Left lung (tissue), 10 donors: ENCODE results near the gene EXOC3. TPM values are rescaled to one million over a fixed set of nuclear protein-coding genes. Genes with fewer than 3 reads are reported as not detected.
A peak's percentile ranks its signal among the peaks of the same experiment; 100 is the strongest.

Source experiments
- ATAC-seq: fragments of 200-7000 bp; cut with Tn5 transposase; one replicate; pipeline ENCODE4 v1.9.1; 2020; ENCODE audit warnings: moderate library complexity
- DNase-seq, 4 donors: peaks; one replicate each; pipeline ENCODE4 v3.0.0-alpha.2; 2013 to 2020
- H3K27ac ChIP-seq, 2 donors: fragments of 200-600 bp; sonication (generic) in 1 of 2; one replicate each; pipeline versions ENCODE4 v1.5.0 to v1.8.0; 2020 to 2021
- H3K27me3 ChIP-seq, 2 donors: fragments of 200-600 bp; sonication (generic) in 1 of 2; one replicate each; pipeline versions ENCODE4 v1.5.0 to v1.8.0; 2020 to 2021
- H3K36me3 ChIP-seq, 2 donors: fragments of 200-600 bp; sonication (generic) in 1 of 2; one replicate each; pipeline versions ENCODE4 v1.5.0 to v1.8.0; 2020 to 2021
- H3K4me1 ChIP-seq, 2 donors: fragments of 200-600 bp; one replicate each; pipeline ENCODE4 v1.8.0; 2021
- H3K4me3 ChIP-seq, 2 donors: fragments of 200-600 bp; sonication (generic) in 1 of 2; one replicate each; pipeline versions ENCODE4 v1.5.0 to v1.8.0; 2020 to 2021; ENCODE audit warnings: mild to moderate bottlenecking in 1 of 2
- H3K9me3 ChIP-seq, 2 donors: fragments of 200-600 bp; sonication (generic) in 1 of 2; one replicate each; pipeline versions ENCODE4 v1.5.0 to v1.8.0; 2020 to 2021
- intact Hi-C, 2 donors: fragments of 100-400 bp; cut with DNase I; formaldehyde crosslinking; loops; one replicate each; pipeline versions ENCODE4 v1.11.2 to v1.14.2; 2022
- polyA plus RNA-seq, 6 donors: library from polyadenylated mRNA; unstranded; fragments of 120-200 nt; gene quantifications; one replicate each; pipeline ENCODE4 v1.2.1, GENCODE V29; 2013; ENCODE audit not compliant: insufficient read length in 6 of 6
- total RNA-seq, 2 donors: library from RNA; stranded (reverse); fragmentation: NEBNext Ultra II Directional; extraction: Animal tissue kit (Norgen Biotek cat#: 25700); gene quantifications; one replicate each; pipeline ENCODE4 v1.2.1, GENCODE V29; 2021
- TF ChIP-seq, protein P1 (sequence below), 2 donors: fragments of 200-600 bp; sonication (generic) in 1 of 2; IDR thresholded peaks; one replicate each; pipeline versions ENCODE4 v1.5.0 to v1.8.0; 2021; ENCODE audit warnings: antibody characterized with exemption in 2 of 2
- donor health status: DM: no; HTN: yes; CAD: no.
- donor health status: DM: no; HTN: no; CAD: no.

EXOC3 gene
- total and polyA plus RNA-seq, 8 donors, result 43.8 to 62.4 (median 57.0) TPM

DNA sequence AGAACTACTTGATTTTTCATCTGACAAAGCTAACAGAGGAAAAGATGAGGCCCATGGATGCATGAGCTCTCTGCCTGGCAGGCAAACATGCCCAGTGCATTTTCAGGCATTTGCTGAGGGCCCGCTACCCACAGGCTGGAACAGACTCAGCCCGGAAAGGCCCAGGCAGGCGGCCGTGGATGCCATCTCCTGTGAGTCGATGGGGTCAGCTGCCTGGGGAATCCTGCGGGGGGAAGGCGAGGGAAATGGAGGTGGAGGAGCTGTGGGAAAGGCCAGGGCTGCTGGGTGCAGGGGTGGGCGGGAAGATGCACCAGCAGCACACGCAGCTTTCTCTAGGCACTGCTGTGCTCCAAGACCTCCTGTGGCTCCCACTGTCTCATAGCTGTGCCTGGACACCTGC is 67.5 kb downstream of the EXOC3 start:
- ATAC-seq, result no peak
- no peaks in the 10 kb centered on the region for H3K9me3 ChIP-seq
- no peak overlapping the region for H3K4me3 ChIP-seq
- peak in 1 of 4 donors; percentile 65 for DNase-seq
- no peaks in the 10 kb centered on the region for H3K36me3 ChIP-seq
- peaks cover 0 to 56% of the 10 kb centered on the region in 2 donors for H3K27me3 ChIP-seq
- intact Hi-C loops, result no loop called here
- H3K4me1 ChIP-seq, result no peaks in the 10 kb centered on the region
- no peak overlapping the region for H3K27ac ChIP-seq
- TF ChIP-seq, protein P1, sequence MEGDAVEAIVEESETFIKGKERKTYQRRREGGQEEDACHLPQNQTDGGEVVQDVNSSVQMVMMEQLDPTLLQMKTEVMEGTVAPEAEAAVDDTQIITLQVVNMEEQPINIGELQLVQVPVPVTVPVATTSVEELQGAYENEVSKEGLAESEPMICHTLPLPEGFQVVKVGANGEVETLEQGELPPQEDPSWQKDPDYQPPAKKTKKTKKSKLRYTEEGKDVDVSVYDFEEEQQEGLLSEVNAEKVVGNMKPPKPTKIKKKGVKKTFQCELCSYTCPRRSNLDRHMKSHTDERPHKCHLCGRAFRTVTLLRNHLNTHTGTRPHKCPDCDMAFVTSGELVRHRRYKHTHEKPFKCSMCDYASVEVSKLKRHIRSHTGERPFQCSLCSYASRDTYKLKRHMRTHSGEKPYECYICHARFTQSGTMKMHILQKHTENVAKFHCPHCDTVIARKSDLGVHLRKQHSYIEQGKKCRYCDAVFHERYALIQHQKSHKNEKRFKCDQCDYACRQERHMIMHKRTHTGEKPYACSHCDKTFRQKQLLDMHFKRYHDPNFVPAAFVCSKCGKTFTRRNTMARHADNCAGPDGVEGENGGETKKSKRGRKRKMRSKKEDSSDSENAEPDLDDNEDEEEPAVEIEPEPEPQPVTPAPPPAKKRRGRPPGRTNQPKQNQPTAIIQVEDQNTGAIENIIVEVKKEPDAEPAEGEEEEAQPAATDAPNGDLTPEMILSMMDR (IDR thresholded peaks at IDR 0.05), result no peak

DNA sequence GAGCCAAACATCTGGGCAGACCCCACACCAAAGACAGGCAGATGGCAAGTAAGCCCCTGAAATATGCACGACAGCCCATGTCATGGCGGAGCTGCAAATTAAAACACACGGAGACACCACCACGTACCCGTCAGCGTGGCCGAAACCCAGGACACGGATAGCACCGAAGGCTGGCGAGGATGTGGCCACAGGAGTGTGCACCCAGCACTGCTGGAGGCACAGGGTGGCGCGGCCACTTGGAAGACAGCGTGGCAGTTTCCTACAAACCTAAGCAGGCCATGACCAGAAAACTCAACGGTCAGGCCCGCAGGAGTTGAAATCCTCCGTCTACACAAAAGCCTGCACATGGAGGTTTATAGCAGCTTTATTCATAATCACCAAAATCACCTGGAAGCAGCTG is 68.5 kb downstream of the EXOC3 start:
- H3K27ac ChIP-seq, result no peak overlapping the region
- no peaks in the 10 kb centered on the region for H3K36me3 ChIP-seq
- no peaks in the 10 kb centered on the region for H3K9me3 ChIP-seq
- TF ChIP-seq, protein P1 (IDR thresholded peaks at IDR 0.05), result no peak
- ATAC-seq, result no peak
- intact Hi-C loops, result no loop called here
- no peak overlapping the region for H3K4me3 ChIP-seq
- H3K4me1 ChIP-seq, result no peaks in the 10 kb centered on the region
- peak in 1 of 4 donors; percentile 63 for DNase-seq
- H3K27me3 ChIP-seq, result peaks cover 0 to 54% of the 10 kb centered on the region in 2 donors

DNA sequence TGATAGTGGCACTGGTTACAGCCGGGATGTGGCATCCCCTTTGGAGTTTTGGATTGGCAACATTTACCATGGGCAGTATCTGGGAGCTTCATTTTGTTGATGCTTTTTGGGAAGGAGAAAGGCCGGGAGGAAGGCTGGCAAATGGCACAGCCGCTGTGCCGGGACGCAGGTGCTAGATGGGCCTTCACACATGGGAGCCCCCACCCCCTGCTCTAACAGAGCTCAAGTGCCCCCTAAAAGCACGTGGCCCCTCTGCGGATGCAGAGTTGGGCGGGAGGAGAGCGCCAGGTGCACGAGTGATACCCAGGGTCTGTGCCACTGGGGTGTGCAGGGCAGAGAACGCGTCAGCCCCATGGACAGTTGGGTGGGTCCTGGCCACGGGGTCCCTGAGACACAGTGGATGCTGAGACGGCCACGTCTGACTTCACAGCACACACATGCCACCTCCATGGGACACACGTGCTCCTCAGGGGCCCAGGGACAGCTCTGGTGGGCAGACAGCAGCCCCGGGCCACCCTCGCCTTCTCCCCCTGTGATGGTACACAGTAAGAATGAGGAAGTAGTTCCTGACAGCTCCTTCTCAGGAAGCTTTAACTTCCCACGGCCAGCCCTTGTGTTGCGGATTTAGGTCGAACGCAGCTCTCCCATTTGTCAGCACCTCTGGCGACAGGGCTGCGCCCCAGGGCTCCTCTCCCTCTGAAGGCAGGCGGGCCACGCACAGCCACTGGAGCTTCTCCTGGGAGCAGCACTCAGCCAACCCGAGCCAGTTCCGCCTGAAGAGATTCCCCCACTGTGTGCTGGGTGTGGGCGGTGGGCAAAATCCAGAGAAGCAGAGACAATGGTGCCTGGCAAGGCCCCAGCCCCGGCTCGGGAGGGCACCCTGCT is 70.5 kb downstream of the EXOC3 start:
- ATAC-seq (no peak), DNase-seq (peak in 1 of 4 donors; percentile 71)
- intact Hi-C loops, result no loop called here
- Histone ChIP-seq H3K9me3 (no peaks in the 10 kb centered on the region), H3K36me3 (no peaks in the 10 kb centered on the region), H3K27ac (no peak overlapping the region), H3K4me3 (no peak overlapping the region), H3K27me3 (peaks cover 0 to 69% of the 10 kb centered on the region in 2 donors), H3K4me1 (no peaks in the 10 kb centered on the region)
- TF ChIP-seq, protein P1 (IDR thresholded peaks at IDR 0.05), result no peak

DNA sequence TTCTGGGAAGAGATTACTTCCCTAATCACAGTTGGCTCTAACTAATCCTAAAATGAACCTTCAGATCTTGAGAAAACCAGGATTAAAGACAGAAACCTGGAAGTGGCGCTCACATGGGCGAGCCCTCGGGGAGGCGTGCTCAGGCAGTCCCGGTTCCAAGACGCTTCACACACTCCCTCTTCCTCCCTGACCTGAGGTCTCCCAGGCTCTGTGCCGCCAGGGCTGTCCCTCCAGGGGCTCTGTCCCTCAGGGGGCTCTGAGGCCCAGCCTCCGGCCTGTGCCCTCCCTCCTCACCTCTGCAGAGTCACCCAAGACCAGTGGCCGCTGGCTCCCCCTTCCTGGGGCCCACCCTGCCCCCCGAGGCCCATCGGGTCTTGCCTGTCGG is 71.1 kb downstream of the EXOC3 start:
- ATAC-seq (no peak), DNase-seq (peak in 1 of 4 donors; percentile 62)
- Histone ChIP-seq H3K36me3 (no peaks in the 10 kb centered on the region), H3K9me3 (no peaks in the 10 kb centered on the region), H3K27me3 (peaks cover 0 to 76% of the 10 kb centered on the region in 2 donors), H3K4me1 (no peaks in the 10 kb centered on the region), H3K27ac (no peak overlapping the region), H3K4me3 (no peak overlapping the region)
- intact Hi-C loops, result no loop called here
- TF ChIP-seq, protein P1 (IDR thresholded peaks at IDR 0.05), result no peak

DNA sequence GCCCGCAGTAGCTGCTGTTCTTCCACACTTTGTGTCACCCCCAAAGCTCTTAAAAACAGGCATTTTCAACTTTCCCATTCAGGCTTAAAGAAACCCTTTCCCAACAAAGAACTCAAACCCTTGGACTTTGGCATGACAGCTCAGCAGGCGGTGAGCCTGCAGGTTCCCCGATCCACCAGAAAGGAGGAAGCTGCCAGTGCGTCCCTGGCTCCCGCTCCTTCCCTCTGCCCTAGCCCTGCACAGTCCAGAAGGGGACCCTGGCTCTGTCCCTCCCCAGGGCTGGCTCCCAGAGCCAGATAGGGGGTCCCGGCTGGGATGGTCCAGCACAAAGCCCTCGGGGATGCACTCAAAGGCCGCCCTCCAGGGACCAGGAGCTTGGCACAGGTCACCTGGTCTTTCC is 71.7 kb downstream of the EXOC3 start:
- intact Hi-C loops, result no loop called here
- peaks cover 0 to 82% of the 10 kb centered on the region in 2 donors for H3K27me3 ChIP-seq

More for the DNA sequence above, 71.7 kb downstream of the EXOC3 start:
- DNase-seq, result peak in 1 of 4 donors; percentile 68
- ATAC-seq, result no peak
- Histone ChIP-seq H3K9me3 (no peaks in the 10 kb centered on the region), H3K4me3 (no peak overlapping the region), H3K4me1 (no peaks in the 10 kb centered on the region), H3K27ac (no peak overlapping the region), H3K36me3 (no peaks in the 10 kb centered on the region)
- TF ChIP-seq, protein P1 (IDR thresholded peaks at IDR 0.05), result no peak
